Thyroid gland (tissue), 4 donors: ENCODE data around the gene GPC5. TPM values are rescaled to one million over a fixed set of nuclear protein-coding genes. Genes with fewer than 3 reads are reported as not detected.

Experiments
- DNase-seq, 2 donors: peaks; one replicate each; pipeline ENCODE4 v3.0.0-alpha.2; 2019
- H3K27ac ChIP-seq, 3 donors: fragments of 200-600 bp; sonication (generic); 1 replicate in 2 of 3; 2 replicates in 1 of 3; pipeline ENCODE4 v1.5.1; 2016 to 2019; ENCODE audit warnings: mild to moderate bottlenecking in 1 of 3, moderate library complexity in 1 of 3
- H3K27me3 ChIP-seq: fragments of 200-600 bp; sonication (generic); one replicate; pipeline ENCODE4 v1.5.1; 2019
- H3K36me3 ChIP-seq, 2 donors: fragments of 200-600 bp; sonication (generic); one replicate each; pipeline ENCODE4 v1.5.1; 2016 to 2019
- H3K4me1 ChIP-seq, 2 donors: fragments of 200-600 bp; sonication (generic); one replicate each; pipeline ENCODE4 v1.5.1; 2017 to 2019
- H3K4me3 ChIP-seq, 3 donors: fragments of 200-600 bp; sonication (generic); replicated peaks in 1 of 3; 1 replicate in 2 of 3; 2 replicates in 1 of 3; pipeline ENCODE4 v1.5.1; 2016; ENCODE audit warnings: mild to moderate bottlenecking in 1 of 3
- H3K9me3 ChIP-seq: fragments of 200-600 bp; sonication (generic); one replicate; pipeline ENCODE4 v1.5.1; 2017
- POLR2A ChIP-seq, 2 donors: fragments of 450-650 bp; IDR thresholded peaks; one replicate each; pipeline ENCODE4 v1.6.1; 2017; ENCODE audit warnings: antibody characterized with exemption in 2 of 2, mild to moderate bottlenecking in 2 of 2, moderate library complexity in 1 of 2
- WGBS, 2 donors: methylation state at CpG; one replicate each; pipeline ENCODE4 v1.1.5; 2017; 5-methylcytosine and 5-hydroxymethylcytosine counted together
- intact Hi-C: fragments of 100-400 bp; cut with DNase I; formaldehyde crosslinking; loops from one replicate; pipeline ENCODE4 v1.15.1; 2023
- total RNA-seq, 4 donors: library from RNA; depleted of rRNA; stranded (reverse); fragments of >200 nt; gene quantifications; one replicate each; pipeline ENCODE4 v1.2.3, GENCODE V29; 2016
- TF ChIP-seq, protein P1 (sequence below), 6 experiments: fragments of 200-600 bp in 3 of 6; fragments of 450-650 bp in 3 of 6; sonication (generic) in 3 of 6; IDR thresholded peaks; one replicate each; pipeline ENCODE4 v1.5.1; 2016 to 2019; ENCODE audit warnings: antibody characterized with exemption in 6 of 6, mild to moderate bottlenecking in 2 of 6, inconsistent platforms in 1 of 6, moderate library complexity in 1 of 6

Gene GPC5
- total RNA-seq, 4 donors from 2014 or later: 0.67 to 2.3 (median 1.3) TPM

DNA sequence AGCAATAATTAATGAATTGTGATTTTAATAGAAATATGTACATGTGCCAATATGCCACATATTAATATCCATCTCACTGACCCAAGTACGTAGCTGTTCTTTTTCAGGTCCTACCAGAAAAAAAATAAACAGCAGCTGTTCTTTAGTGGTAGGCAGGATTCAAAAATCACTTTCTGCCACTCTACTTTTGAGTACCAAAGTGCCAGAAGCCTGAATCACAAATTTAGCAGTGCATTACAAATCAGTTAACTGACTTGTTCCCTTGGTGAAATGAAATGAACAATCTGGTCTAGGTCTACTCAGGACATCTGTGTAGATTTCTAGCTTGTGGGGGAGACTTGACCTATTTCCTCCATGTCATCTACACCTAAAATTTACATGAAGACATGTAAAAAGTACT lies 1052.6 kb downstream of the GPC5 start:
- Histone ChIP-seq H3K36me3 (no peaks in the 10 kb centered on the region), H3K4me1 (no peaks in the 10 kb centered on the region), H3K4me3 (no peak overlapping the region), H3K27me3 (no peaks in the 10 kb centered on the region), H3K9me3 (no peaks in the 10 kb centered on the region), H3K27ac (no peak overlapping the region)
- 77 to 79% methylated on average over 1 of the region's 1 CpG for WGBS, 2 donors
- TF ChIP-seq, protein P1, sequence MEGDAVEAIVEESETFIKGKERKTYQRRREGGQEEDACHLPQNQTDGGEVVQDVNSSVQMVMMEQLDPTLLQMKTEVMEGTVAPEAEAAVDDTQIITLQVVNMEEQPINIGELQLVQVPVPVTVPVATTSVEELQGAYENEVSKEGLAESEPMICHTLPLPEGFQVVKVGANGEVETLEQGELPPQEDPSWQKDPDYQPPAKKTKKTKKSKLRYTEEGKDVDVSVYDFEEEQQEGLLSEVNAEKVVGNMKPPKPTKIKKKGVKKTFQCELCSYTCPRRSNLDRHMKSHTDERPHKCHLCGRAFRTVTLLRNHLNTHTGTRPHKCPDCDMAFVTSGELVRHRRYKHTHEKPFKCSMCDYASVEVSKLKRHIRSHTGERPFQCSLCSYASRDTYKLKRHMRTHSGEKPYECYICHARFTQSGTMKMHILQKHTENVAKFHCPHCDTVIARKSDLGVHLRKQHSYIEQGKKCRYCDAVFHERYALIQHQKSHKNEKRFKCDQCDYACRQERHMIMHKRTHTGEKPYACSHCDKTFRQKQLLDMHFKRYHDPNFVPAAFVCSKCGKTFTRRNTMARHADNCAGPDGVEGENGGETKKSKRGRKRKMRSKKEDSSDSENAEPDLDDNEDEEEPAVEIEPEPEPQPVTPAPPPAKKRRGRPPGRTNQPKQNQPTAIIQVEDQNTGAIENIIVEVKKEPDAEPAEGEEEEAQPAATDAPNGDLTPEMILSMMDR (IDR thresholded peaks at IDR 0.05): no peak
- no peak for TF ChIP-seq POLR2A (IDR thresholded peaks at IDR 0.05)
- intact Hi-C loops: no loop called here
- no peak for DNase-seq

GRCh38 chr13:92452840-92453239 lies 1054.4 kb downstream of the GPC5 start:
- Histone ChIP-seq H3K4me3 (no peak overlapping the region), H3K9me3 (no peaks in the 10 kb centered on the region), H3K36me3 (no peaks in the 10 kb centered on the region), H3K27me3 (no peaks in the 10 kb centered on the region), H3K4me1 (no peaks in the 10 kb centered on the region), H3K27ac (no peak overlapping the region)
- TF ChIP-seq, protein P1 (IDR thresholded peaks at IDR 0.05): no peak
- TF ChIP-seq POLR2A (IDR thresholded peaks at IDR 0.05): no peak
- WGBS, 2 donors: 91 to 93% methylated on average over 6 of the region's 6 CpGs
- no peak for DNase-seq
- intact Hi-C loops: no loop called here

DNA sequence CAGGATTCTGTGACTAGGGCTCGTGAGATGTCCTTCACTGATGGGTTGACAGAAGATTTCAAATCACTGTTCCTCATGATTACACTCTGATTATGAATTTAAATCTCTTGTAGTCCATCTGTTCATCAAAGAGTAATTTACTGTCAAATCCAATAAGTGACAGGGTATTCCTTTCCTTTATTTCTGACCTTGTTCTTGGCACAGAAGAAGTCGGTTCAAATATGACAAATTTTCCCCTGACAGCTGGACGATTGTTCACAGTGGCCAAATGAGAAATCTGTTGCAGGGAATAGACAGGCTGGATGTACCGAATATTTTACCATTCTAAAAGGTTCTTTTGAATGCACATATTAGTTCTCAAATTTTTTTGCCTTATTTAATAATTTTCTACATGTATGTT lies 1060.9 kb downstream of the GPC5 start:
- H3K4me1 ChIP-seq: no peaks in the 10 kb centered on the region
- no peak overlapping the region for H3K27ac ChIP-seq
- H3K9me3 ChIP-seq: no peaks in the 10 kb centered on the region
- H3K27me3 ChIP-seq: no peaks in the 10 kb centered on the region
- 85 to 86% methylated on average over 4 of the region's 4 CpGs for WGBS, 2 donors
- no peaks in the 10 kb centered on the region for H3K36me3 ChIP-seq
- intact Hi-C loops: no loop called here
- TF ChIP-seq, protein P1 (IDR thresholded peaks at IDR 0.05): no peak
- TF ChIP-seq POLR2A (IDR thresholded peaks at IDR 0.05): no peak
- H3K4me3 ChIP-seq: no peak overlapping the region
- DNase-seq: no peak

- intact Hi-C loops: no loop called here
- Histone ChIP-seq H3K36me3 (no peaks in the 10 kb centered on the region), H3K27me3 (no peaks in the 10 kb centered on the region), H3K4me1 (no peaks in the 10 kb centered on the region), H3K4me3 (no peak overlapping the region), H3K9me3 (no peaks in the 10 kb centered on the region), H3K27ac (no peak overlapping the region)
- TF ChIP-seq POLR2A (IDR thresholded peaks at IDR 0.05): no peak
- TF ChIP-seq, protein P1 (IDR thresholded peaks at IDR 0.05): no peak
- DNase-seq: no peak
These were observed 1062.1 kb downstream of the GPC5 start for GRCh38 chr13:92460479-92460878.

DNA sequence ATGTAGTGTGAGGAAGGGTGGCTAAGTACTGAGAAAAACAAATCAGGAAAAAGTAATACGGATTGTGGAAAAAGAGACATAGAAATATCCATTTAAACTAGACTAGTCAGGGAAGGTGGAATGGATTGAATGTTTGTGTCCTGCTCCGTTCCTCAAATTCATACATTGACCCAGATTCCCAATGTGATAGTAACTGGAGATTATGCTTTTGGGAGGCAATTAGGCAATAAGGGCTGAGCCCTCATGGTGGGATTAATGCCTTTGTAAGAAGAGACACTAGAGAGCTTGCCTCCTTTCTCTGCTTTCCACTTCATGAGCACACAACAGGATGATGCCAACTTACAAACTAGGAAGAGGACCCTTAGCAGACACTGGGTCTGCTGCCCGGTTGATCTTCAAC lies 1063.0 kb downstream of the GPC5 start:
- Histone ChIP-seq H3K4me3 (no peak overlapping the region), H3K27ac (no peak overlapping the region), H3K27me3 (no peaks in the 10 kb centered on the region), H3K36me3 (no peaks in the 10 kb centered on the region), H3K9me3 (no peaks in the 10 kb centered on the region), H3K4me1 (no peaks in the 10 kb centered on the region)
- no peak for DNase-seq
- 68 to 71% methylated on average over 3 of the region's 3 CpGs for WGBS, 2 donors
- intact Hi-C loops: no loop called here
- TF ChIP-seq, protein P1 (IDR thresholded peaks at IDR 0.05): no peak
- no peak for TF ChIP-seq POLR2A (IDR thresholded peaks at IDR 0.05)
